ENCODE data around the gene CCDC149. TPM values are rescaled to one million over a fixed set of nuclear protein-coding genes. Genes with fewer than 3 reads are reported as not detected.

CCDC149 gene
- total RNA-seq, 4 donors from 2014 or later, result 6.5 to 17.4 (median 12.3) TPM

DNA sequence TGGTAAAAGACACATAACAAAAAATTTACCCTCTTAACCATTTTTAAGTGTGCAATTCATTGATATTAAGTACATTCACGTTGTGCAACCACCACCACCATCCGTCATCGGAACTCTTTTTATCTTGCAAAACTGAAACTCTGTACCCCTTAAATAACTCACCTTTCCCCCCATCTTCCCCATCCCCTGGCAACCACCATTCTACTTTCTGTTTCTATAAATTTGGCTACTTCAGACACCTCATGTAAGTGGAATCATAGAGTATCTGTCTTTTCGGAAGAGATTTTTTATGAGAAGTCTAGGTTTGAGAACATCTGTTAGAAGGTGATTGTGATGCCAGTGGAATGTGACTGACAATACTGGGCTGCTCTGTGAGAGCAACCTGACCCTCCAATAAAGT lies 39.8 kb upstream of the CCDC149 start:
- no peak for TF ChIP-seq POLR2A (IDR thresholded peaks at IDR 0.05)
- TF ChIP-seq, protein P1, sequence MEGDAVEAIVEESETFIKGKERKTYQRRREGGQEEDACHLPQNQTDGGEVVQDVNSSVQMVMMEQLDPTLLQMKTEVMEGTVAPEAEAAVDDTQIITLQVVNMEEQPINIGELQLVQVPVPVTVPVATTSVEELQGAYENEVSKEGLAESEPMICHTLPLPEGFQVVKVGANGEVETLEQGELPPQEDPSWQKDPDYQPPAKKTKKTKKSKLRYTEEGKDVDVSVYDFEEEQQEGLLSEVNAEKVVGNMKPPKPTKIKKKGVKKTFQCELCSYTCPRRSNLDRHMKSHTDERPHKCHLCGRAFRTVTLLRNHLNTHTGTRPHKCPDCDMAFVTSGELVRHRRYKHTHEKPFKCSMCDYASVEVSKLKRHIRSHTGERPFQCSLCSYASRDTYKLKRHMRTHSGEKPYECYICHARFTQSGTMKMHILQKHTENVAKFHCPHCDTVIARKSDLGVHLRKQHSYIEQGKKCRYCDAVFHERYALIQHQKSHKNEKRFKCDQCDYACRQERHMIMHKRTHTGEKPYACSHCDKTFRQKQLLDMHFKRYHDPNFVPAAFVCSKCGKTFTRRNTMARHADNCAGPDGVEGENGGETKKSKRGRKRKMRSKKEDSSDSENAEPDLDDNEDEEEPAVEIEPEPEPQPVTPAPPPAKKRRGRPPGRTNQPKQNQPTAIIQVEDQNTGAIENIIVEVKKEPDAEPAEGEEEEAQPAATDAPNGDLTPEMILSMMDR (IDR thresholded peaks at IDR 0.05), result no peak
- no peaks in the 10 kb centered on the region for H3K4me1 ChIP-seq
- H3K9me3 ChIP-seq, result no peaks in the 10 kb centered on the region
- no peak for DNase-seq (ENCODE audit: low spot score in 2 of 2)
- no peaks in the 10 kb centered on the region for H3K36me3 ChIP-seq
- 78% methylated on average over 4 of the region's 4 CpGs for WGBS
- H3K27ac ChIP-seq, result no peak overlapping the region
- no peak overlapping the region for H3K4me3 ChIP-seq
- H3K27me3 ChIP-seq, result no peaks in the 10 kb centered on the region

DNA sequence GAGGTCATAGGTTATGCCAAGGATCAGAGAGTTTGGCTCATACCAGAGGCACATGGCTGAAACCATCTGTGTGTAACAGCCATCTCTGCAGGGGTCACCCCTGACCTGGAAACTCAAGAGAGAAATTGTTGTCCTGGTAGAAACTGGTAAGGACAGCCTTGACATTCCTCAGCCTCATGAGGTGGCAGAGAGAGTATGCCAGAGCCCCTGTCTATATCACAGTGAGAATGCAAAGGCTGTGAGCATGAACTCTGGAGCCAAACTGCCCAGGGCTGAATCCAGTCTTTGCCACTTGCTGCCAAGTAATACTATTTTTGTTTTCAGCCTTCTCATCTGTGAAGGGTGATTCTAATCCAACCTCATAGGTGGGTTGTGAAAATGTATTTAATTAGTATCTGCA lies 37.1 kb upstream of the CCDC149 start:
- H3K27ac ChIP-seq, result no peak overlapping the region
- no peak for TF ChIP-seq POLR2A (IDR thresholded peaks at IDR 0.05)
- TF ChIP-seq EP300 (IDR thresholded peaks at IDR 0.05), result no peak
- TF ChIP-seq, protein P1 (IDR thresholded peaks at IDR 0.05), result no peak
- no peak for TF ChIP-seq POLR2AphosphoS5 (IDR thresholded peaks at IDR 0.05)
- no peaks in the 10 kb centered on the region for H3K9me3 ChIP-seq
- H3K36me3 ChIP-seq, result no peaks in the 10 kb centered on the region
- no peaks in the 10 kb centered on the region for H3K27me3 ChIP-seq
- DNase-seq (ENCODE audit: low spot score in 2 of 2), result no peak
- no peak overlapping the region for H3K4me3 ChIP-seq
- no peaks in the 10 kb centered on the region for H3K4me1 ChIP-seq

DNA sequence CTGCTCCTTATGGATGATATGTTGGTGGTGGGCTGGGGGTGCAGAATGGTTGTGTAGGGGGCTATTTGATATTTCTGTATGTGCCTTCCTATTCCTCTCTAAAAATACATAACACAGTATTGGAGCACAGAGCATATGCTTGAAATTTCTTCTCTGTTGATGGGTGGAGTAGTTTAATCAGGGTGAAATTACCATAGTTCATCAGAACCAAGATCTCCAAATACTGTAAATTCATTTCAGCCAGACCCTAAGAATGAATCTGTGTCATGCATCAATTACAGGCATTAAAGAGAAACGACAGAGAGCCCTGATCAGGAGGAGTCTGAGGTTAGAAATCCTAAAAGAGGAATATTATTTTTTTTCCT lies 25.1 kb upstream of the CCDC149 start:
- Histone ChIP-seq H3K27ac (no peak overlapping the region), H3K4me1 (no peaks in the 10 kb centered on the region), H3K4me3 (no peak overlapping the region), H3K27me3 (no peaks in the 10 kb centered on the region), H3K9me3 (peaks cover 13% of the 10 kb centered on the region), H3K36me3 (no peaks in the 10 kb centered on the region)
- no peak for TF ChIP-seq EP300 (IDR thresholded peaks at IDR 0.05)
- TF ChIP-seq POLR2AphosphoS5 (IDR thresholded peaks at IDR 0.05), result no peak
- TF ChIP-seq, protein P1 (IDR thresholded peaks at IDR 0.05), result no peak
- no peak for TF ChIP-seq POLR2A (IDR thresholded peaks at IDR 0.05)
- WGBS, result 71% methylated on average over 1 of the region's 1 CpG
- DNase-seq (ENCODE audit: low spot score in 2 of 2), result no peak

DNA sequence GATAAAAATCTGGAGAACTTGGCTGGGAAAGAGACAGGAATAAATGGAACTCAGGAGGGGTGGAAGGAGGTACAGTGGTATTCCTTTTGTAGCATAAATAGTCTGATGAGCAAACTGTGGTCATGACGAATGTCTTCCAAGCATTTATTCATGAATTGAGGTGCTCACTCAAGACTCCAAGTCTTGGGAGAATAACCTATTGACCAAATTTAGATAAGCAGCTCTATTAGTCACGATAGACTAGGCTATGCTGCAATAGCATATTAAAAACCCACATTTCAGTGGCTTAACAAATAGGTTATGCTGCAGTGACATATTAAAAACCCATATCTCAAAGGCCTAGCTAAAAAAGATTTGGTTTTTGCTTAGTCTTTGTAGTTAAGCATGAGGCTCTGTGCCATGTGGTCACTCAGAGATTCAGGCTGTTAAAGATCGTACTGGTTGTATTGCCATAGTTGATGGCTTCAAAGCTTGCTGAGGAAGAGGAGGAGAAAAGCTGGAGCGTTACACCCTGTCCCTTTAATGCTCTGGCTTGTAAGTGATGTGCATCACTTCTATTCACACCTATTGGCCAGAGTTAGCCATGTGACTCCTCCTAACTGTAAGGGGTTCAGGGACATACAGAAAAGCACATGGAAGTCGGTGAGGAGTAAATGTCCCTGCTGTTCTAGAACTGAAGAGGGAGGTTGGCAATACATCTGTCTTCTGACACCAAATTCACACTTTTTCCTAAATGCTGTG lies 24.5 kb upstream of the CCDC149 start:
- Histone ChIP-seq H3K36me3 (no peaks in the 10 kb centered on the region), H3K4me1 (no peaks in the 10 kb centered on the region), H3K27me3 (no peaks in the 10 kb centered on the region), H3K4me3 (no peak overlapping the region), H3K27ac (no peak overlapping the region), H3K9me3 (peaks cover 13% of the 10 kb centered on the region)
- DNase-seq (ENCODE audit: low spot score in 2 of 2), result no peak
- WGBS, result 90% methylated on average over 5 of the region's 5 CpGs
- TF ChIP-seq EP300 (IDR thresholded peaks at IDR 0.05) (no peak), POLR2AphosphoS5 (IDR thresholded peaks at IDR 0.05) (no peak), POLR2A (IDR thresholded peaks at IDR 0.05) (no peak)

DNA sequence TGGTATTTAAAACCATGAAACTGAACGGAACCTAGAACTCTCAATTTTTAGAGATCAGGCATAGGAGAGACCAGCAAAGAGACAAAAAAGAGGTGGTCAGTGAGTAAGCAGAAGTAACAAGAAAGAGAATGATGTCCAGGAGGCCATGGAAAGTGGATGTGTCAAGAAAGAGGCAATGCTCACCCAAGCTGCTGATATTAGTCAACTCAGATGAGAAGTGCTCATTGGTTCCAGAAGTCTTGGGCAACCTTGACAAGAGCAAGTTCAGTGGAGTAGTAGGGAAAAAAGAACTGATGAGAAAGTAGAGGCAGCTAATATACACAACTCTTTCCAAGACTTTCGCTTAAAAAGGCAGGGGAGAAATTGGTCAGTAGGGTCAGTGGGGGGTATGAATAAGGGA lies 23.0 kb upstream of the CCDC149 start:
- no peaks in the 10 kb centered on the region for H3K27me3 ChIP-seq
- no peaks in the 10 kb centered on the region for H3K4me1 ChIP-seq
- 93% methylated on average over 2 of the region's 2 CpGs for WGBS
- DNase-seq (ENCODE audit: low spot score in 2 of 2), result no peak
- TF ChIP-seq POLR2AphosphoS5 (IDR thresholded peaks at IDR 0.05) (no peak), POLR2A (IDR thresholded peaks at IDR 0.05) (no peak), EP300 (IDR thresholded peaks at IDR 0.05) (no peak)
- TF ChIP-seq, protein P1 (IDR thresholded peaks at IDR 0.05), result no peak
- H3K36me3 ChIP-seq, result no peaks in the 10 kb centered on the region
- peaks cover 13% of the 10 kb centered on the region for H3K9me3 ChIP-seq
- H3K27ac ChIP-seq, result no peak overlapping the region
- no peak overlapping the region for H3K4me3 ChIP-seq

DNA sequence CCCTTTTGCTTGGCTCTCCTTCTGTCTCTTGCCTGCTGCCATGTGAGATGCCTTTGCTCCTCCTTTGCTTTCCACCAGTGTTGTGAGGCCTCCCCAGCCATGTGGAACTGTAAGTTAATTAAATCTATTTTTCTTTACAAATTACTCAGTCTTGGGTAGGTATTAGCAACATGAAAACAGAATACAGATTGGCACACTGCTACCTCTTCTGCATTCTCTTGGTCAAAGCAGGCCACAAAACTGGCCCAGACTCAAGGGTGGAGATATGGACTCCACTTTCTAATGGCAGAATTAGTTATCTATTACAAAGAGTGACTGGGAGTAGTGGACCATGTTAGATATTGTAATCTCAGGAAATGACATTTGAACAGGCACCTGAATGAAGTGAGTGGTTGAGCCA lies 21.5 kb upstream of the CCDC149 start:
- Histone ChIP-seq H3K36me3 (no peaks in the 10 kb centered on the region), H3K4me1 (no peaks in the 10 kb centered on the region), H3K27me3 (no peaks in the 10 kb centered on the region), H3K9me3 (peaks cover 13% of the 10 kb centered on the region), H3K4me3 (no peak overlapping the region), H3K27ac (no peak overlapping the region)
- no peak for TF ChIP-seq EP300 (IDR thresholded peaks at IDR 0.05)
- no peak for TF ChIP-seq POLR2A (IDR thresholded peaks at IDR 0.05)
- TF ChIP-seq POLR2AphosphoS5 (IDR thresholded peaks at IDR 0.05), result no peak
- TF ChIP-seq, protein P1 (IDR thresholded peaks at IDR 0.05), result no peak
- DNase-seq (ENCODE audit: low spot score in 2 of 2), result no peak
